WTC11 (cell line): ENCODE results near the gene FOXA3. TPM values are rescaled to one million over a fixed set of nuclear protein-coding genes. Genes with fewer than 3 reads are reported as not detected.
A peak's percentile ranks its signal among the peaks of the same experiment; 100 is the strongest.

Experiments used
- ATAC-seq: fragments of 200-7000 bp; cut with Tn5 transposase; 2 replicates; pipeline ENCODE4 v1.10.0; 2021; ENCODE audit warnings: mild to moderate bottlenecking, moderate library complexity
- CTCF ChIA-PET: fragments of 300-600 bp; sonication (Branson Sonifier 250); formaldehyde crosslinking; loops from one replicate; lab custom pipeline; 2021; ENCODE audit warnings: antibody characterized with exemption; lab: Charles Lee
- POLR2A ChIA-PET: fragments of 350-600 bp; sonication (Branson Sonifier 250); formaldehyde crosslinking; loops from one replicate; lab custom pipeline; 2021; ENCODE audit warnings: antibody characterized with exemption; lab: Charles Lee
- DNase-seq: peaks from one replicate; pipeline ENCODE4 v3.0.0; 2021; ENCODE audit warnings: low spot score
- H3K27ac Mint-ChIP-seq: 2 replicates; pipeline ENCODE4 v1.8.0; 2021; ENCODE audit warnings: mixed read lengths
- H3K27me3 Mint-ChIP-seq: 2 replicates; pipeline ENCODE4 v1.8.0; 2021; ENCODE audit warnings: low read depth, mild to moderate bottlenecking, moderate library complexity, mixed read lengths
- H3K36me3 Mint-ChIP-seq: 2 replicates; pipeline ENCODE4 v1.8.0; 2021; ENCODE audit warnings: mixed read lengths
- H3K4me1 Mint-ChIP-seq: 2 replicates; pipeline ENCODE4 v1.8.0; 2022; ENCODE audit warnings: mixed read lengths
- H3K4me3 Mint-ChIP-seq: 2 replicates; pipeline ENCODE4 v1.8.0; 2021; ENCODE audit warnings: mild to moderate bottlenecking, moderate library complexity, mixed read lengths
- H3K9me3 Mint-ChIP-seq: 2 replicates; pipeline ENCODE4 v1.8.0; 2021; ENCODE audit warnings: mixed read lengths
- CDX4 ChIP-seq: fragments of 250-450 bp; sonication (Bioruptor Pico); IDR thresholded peaks from 2 replicates; pipeline ENCODE4 v1.9.0; 2021; ENCODE audit warnings: moderate library complexity, mild to moderate bottlenecking, inconsistent platforms, borderline replicate concordance
- E2F5 ChIP-seq: sonication (generic); formaldehyde crosslinking; IDR thresholded peaks from 2 replicates; pipeline ENCODE4 v1.8.1; 2022; ENCODE audit warnings: mild to moderate bottlenecking, moderate library complexity, missing genetic modification reagents
- ELF4 ChIP-seq: sonication (generic); formaldehyde crosslinking; IDR thresholded peaks from 2 replicates; pipeline ENCODE4 v1.8.1; 2022; ENCODE audit warnings: low read depth, mild to moderate bottlenecking, moderate library complexity, missing genetic modification reagents
- MXD4 ChIP-seq: fragments of 250-450 bp; sonication (Bioruptor Pico); IDR thresholded peaks from 2 replicates; pipeline ENCODE4 v1.8.0; 2021; ENCODE audit warnings: mild to moderate bottlenecking, moderate library complexity, borderline replicate concordance
- MYBL2 ChIP-seq: sonication (generic); formaldehyde crosslinking; IDR thresholded peaks from 2 replicates; pipeline ENCODE4 v1.8.1; 2023; ENCODE audit warnings: mild to moderate bottlenecking, moderate library complexity, missing genetic modification reagents
- OVOL2 ChIP-seq: fragments of 250-450 bp; sonication (Bioruptor Pico); IDR thresholded peaks from 2 replicates; pipeline ENCODE4 v1.9.0; 2021; ENCODE audit warnings: mild to moderate bottlenecking, borderline replicate concordance
- SMAD4 ChIP-seq: sonication (generic); formaldehyde crosslinking; IDR thresholded peaks from 2 replicates; pipeline ENCODE4 v1.8.0; 2022; ENCODE audit warnings: mild to moderate bottlenecking, missing genetic modification reagents
- STAT6 ChIP-seq: sonication (generic); formaldehyde crosslinking; conservative IDR thresholded peaks from 2 replicates; pipeline ENCODE4 v1.8.1; 2023; ENCODE audit warnings: mild to moderate bottlenecking, low read depth, missing genetic modification reagents, moderate library complexity
- TCF7 ChIP-seq: sonication (generic); formaldehyde crosslinking; IDR thresholded peaks from 2 replicates; pipeline ENCODE4 v1.8.0; 2022; ENCODE audit warnings: mild to moderate bottlenecking, low read depth, missing genetic modification reagents, moderate library complexity
- ZNF671 ChIP-seq: fragments of 250-450 bp; sonication (Bioruptor Pico); IDR thresholded peaks from 2 replicates; pipeline ENCODE4 v1.8.0; 2021; ENCODE audit warnings: mild to moderate bottlenecking
- ZSCAN18 ChIP-seq: fragments of 250-450 bp; sonication (Bioruptor Pico); IDR thresholded peaks from 2 replicates; pipeline ENCODE4 v2.1.2; 2022; ENCODE audit warnings: mild to moderate bottlenecking, moderate library complexity
- total RNA-seq: library from RNA; stranded (reverse); gene quantifications from 3 replicates; pipeline ENCODE4 v1.2.3, GENCODE V29; 2021
- TF ChIP-seq, protein P1 (sequence below): sonication (generic); formaldehyde crosslinking; IDR thresholded peaks from 2 replicates; pipeline ENCODE4 v1.8.0; 2022; ENCODE audit warnings: missing genetic modification reagents
- TF ChIP-seq, protein P2 (sequence below): sonication (generic); formaldehyde crosslinking; IDR thresholded peaks from 2 replicates; pipeline ENCODE4 v1.8.1; 2022; ENCODE audit warnings: missing genetic modification reagents, borderline replicate concordance

Gene FOXA3
- total RNA-seq, 1 experiment from 2014 or later: 20.7 TPM

DNA sequence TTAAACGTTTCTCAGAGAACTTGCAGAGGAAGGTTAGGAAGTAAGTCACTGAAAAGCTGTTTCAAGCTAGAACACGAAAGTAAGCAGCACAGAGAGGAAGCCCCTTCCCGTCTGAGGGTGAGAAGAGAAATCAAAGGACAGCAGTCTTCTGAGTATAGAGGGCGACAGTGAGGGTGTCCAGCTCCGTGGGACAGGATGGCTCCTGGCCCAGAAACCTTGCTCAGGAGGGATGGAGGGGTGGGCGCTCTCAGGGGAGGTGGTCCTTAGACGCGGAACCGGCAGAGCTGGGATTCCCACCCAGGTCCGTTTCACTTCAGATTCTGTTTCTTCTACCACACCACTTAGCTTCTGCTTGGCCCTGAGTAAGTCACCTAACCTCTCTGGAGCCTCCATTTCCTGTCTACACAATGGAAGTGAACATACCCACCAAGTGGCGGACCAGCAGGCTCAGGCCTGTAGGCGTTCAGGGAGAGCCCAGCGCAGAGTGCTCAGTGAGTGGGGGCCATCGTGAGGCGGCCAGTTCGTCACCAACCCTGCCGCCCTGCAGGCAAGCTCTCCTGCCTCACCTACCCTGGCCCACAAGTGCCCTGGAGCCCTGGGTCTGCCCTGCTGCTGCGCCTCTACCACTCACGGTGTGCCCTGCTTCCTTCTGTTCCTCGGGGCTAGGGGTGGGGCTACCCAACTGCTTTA is 43.6 kb upstream of the FOXA3 start (continued):
- TF ChIP-seq, protein P1, sequence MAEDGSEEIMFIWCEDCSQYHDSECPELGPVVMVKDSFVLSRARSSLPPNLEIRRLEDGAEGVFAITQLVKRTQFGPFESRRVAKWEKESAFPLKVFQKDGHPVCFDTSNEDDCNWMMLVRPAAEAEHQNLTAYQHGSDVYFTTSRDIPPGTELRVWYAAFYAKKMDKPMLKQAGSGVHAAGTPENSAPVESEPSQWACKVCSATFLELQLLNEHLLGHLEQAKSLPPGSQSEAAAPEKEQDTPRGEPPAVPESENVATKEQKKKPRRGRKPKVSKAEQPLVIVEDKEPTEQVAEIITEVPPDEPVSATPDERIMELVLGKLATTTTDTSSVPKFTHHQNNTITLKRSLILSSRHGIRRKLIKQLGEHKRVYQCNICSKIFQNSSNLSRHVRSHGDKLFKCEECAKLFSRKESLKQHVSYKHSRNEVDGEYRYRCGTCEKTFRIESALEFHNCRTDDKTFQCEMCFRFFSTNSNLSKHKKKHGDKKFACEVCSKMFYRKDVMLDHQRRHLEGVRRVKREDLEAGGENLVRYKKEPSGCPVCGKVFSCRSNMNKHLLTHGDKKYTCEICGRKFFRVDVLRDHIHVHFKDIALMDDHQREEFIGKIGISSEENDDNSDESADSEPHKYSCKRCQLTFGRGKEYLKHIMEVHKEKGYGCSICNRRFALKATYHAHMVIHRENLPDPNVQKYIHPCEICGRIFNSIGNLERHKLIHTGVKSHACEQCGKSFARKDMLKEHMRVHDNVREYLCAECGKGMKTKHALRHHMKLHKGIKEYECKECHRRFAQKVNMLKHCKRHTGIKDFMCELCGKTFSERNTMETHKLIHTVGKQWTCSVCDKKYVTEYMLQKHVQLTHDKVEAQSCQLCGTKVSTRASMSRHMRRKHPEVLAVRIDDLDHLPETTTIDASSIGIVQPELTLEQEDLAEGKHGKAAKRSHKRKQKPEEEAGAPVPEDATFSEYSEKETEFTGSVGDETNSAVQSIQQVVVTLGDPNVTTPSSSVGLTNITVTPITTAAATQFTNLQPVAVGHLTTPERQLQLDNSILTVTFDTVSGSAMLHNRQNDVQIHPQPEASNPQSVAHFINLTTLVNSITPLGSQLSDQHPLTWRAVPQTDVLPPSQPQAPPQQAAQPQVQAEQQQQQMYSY (CRISPR knock-in tag): no peak
- no peak for TF ChIP-seq CDX4 (CRISPR knock-in tag)
- TF ChIP-seq MYBL2 (CRISPR knock-in tag): no peak
- TF ChIP-seq TCF7 (CRISPR knock-in tag): no peak
- TF ChIP-seq ZNF671: no peak
- no peak for TF ChIP-seq ELF4 (CRISPR knock-in tag)
- no peak for TF ChIP-seq OVOL2 (CRISPR knock-in tag)
- no peak for TF ChIP-seq ZSCAN18 (CRISPR knock-in tag)
- TF ChIP-seq STAT6 (CRISPR knock-in tag): no peak
- TF ChIP-seq E2F5 (CRISPR knock-in tag): no peak
- TF ChIP-seq, all 79 proteins: peak for 0

GRCh38 chr19:45821103-45821521 is 43.0 kb upstream of the FOXA3 start:
- no peaks in the 10 kb centered on the region for H3K9me3 Mint-ChIP-seq
- TF ChIP-seq SMAD4 (no peak), ZNF671 (no peak), MXD4 (CRISPR knock-in tag) (no peak), CDX4 (CRISPR knock-in tag) (no peak)
- TF ChIP-seq, protein P2, sequence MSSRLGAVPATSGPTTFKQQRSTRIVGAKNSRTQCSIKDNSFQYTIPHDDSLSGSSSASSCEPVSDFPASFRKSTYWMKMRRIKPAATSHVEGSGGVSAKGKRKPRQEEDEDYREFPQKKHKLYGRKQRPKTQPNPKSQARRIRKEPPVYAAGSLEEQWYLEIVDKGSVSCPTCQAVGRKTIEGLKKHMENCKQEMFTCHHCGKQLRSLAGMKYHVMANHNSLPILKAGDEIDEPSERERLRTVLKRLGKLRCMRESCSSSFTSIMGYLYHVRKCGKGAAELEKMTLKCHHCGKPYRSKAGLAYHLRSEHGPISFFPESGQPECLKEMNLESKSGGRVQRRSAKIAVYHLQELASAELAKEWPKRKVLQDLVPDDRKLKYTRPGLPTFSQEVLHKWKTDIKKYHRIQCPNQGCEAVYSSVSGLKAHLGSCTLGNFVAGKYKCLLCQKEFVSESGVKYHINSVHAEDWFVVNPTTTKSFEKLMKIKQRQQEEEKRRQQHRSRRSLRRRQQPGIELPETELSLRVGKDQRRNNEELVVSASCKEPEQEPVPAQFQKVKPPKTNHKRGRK: no peak
- TF ChIP-seq, all 79 proteins: peak for 0
- Mint-ChIP-seq H3K27me3 (no peaks in the 10 kb centered on the region), H3K4me1 (peaks cover 25% of the 10 kb centered on the region), H3K36me3 (peaks cover 40% of the 10 kb centered on the region), H3K4me3 (no peak overlapping the region), H3K27ac (peak overlapping the region; percentile 28; the same call in 1 of the 2 replicates)
- no peak for DNase-seq
- ChIA-PET CTCF (interaction anchor here (0.6 to 1.4 kb wide), 5 partner anchors 22 to 81 kb away, joined by 3 to 6 read pairs (median 4); partner anchors contain the start of genes FOXA3 and MYPOP), POLR2A (interaction anchor here (1.1 kb wide), 1 partner anchor 50 kb away, joined by 3 read pairs; no protein-coding TSS in a partner anchor)
- no peak for ATAC-seq
